DND-41 (cell line): ENCODE data around the gene RFTN1.

ENCODE experiments used
- CTCF ChIP-seq: IDR thresholded peaks from 2 replicates; pipeline ENCODE4 v1.5.1; 2012; ENCODE audit warnings: borderline replicate concordance, low read length, moderate library complexity, mild to moderate bottlenecking; ENCODE audit not compliant: poor library complexity, severe bottlenecking; ENCODE audit errors: extremely low read depth
- EZH2 ChIP-seq: IDR thresholded peaks from 3 replicates; pipeline ENCODE4 v1.6.1; 2012; ENCODE audit warnings: borderline replicate concordance, low read depth, mild to moderate bottlenecking, moderate library complexity, low read length, inconsistent platforms; ENCODE audit not compliant: severe bottlenecking

- TF ChIP-seq EZH2 (no peak), CTCF (no peak)
These were observed 215.3 kb downstream of the RFTN1 start for GRCh38 chr3:16297997-16298885.
